Astrocyte of the cerebellum (primary cell): ENCODE measurements around the gene STAT2.
"Not testable (repeated sequence)": the region's sequence is repeated elsewhere in the genome, so short reads cannot be mapped to it uniquely, and the experiment has no call there.

ENCODE experiments used
- DNase-seq: peaks from one replicate; pipeline ENCODE4 v3.0.0-alpha.2; 2011; ENCODE audit warnings: low read depth
- H3K4me3 ChIP-seq: 2 replicates; pipeline ENCODE4 v1.5.1; 2011; ENCODE audit warnings: mild to moderate bottlenecking, low read depth, low read length, moderate library complexity
- in situ Hi-C: cut with HindIII; loops from 2 replicates; pipeline ENCODE4 v1.10.0; 2017; ENCODE audit warnings: low sequenced_read_pairs
- TF ChIP-seq, protein P1 (sequence below): IDR thresholded peaks from 2 replicates; pipeline ENCODE4 v1.5.1; 2012; ENCODE audit warnings: low read length, low read depth, moderate library complexity, mild to moderate bottlenecking; ENCODE audit errors: missing control alignments

The STAT2 gene

DNA sequence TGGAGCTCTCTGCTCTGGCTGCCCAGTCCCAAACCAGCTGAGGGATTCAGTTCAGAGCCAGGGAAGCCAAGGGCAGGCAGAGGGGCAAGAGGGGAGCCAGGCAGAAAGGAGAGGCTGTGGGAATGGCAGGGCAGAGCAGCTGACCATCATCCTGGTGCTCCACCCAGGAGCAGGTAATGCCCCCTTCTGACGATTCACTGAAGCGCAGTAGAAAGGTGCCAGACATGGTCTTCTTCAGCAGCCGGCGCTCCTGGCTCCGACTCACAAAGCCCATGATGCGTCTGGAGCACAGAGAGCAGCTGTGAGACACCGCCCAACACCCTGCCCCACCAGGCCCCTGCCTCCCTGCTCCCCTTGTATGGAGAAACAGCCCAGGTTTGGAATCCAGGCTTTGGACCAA lies 13.2 kb downstream of the STAT2 start:
- TF ChIP-seq, protein P1, sequence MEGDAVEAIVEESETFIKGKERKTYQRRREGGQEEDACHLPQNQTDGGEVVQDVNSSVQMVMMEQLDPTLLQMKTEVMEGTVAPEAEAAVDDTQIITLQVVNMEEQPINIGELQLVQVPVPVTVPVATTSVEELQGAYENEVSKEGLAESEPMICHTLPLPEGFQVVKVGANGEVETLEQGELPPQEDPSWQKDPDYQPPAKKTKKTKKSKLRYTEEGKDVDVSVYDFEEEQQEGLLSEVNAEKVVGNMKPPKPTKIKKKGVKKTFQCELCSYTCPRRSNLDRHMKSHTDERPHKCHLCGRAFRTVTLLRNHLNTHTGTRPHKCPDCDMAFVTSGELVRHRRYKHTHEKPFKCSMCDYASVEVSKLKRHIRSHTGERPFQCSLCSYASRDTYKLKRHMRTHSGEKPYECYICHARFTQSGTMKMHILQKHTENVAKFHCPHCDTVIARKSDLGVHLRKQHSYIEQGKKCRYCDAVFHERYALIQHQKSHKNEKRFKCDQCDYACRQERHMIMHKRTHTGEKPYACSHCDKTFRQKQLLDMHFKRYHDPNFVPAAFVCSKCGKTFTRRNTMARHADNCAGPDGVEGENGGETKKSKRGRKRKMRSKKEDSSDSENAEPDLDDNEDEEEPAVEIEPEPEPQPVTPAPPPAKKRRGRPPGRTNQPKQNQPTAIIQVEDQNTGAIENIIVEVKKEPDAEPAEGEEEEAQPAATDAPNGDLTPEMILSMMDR = no peak
- H3K4me3 ChIP-seq = no peak overlapping the region
- no peak for DNase-seq
- in situ Hi-C loops = no loop called here

DNA sequence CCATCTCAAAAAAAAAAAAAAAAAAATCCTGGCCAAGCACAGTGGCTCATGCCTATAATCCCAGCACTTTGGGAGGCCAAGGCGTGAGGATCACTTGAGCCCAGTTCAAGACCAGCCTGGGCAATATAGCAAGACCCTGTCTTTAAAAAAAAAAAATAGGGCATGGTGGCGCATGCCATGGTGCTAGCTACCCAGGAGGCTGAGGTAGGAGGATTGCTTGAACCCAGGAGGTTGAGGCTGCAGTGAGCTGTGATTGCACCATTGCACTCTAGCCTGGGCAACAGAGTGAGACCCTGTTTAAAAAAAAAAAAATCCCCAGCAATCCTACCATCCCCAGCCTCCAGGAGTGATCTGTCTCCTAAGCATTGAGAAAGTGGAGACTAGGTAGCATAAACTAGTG lies 17.6 kb downstream of the STAT2 start:
- DNase-seq, in situ Hi-C loops, H3K4me3 ChIP-seq: not testable (repeated sequence)

DNA sequence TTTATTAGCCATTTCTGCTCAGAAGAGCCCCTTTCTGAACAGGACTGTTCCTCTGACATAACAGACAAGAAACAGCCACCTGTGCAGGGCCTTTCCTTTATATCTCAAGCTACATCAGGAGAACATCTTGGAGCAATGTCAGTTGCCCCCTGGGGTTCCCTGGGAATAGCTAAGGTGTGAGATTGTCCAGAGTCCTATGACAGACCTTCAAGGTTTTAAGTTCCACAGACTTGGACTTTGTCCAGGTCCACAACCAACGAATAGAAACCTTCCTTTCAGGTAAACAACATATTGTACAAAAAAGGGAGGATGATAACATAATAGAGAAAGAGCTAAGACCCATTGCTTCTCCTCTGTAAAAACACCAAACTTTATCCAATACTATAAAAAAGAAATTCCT lies 18.3 kb downstream of the STAT2 start:
- TF ChIP-seq, protein P1 = no peak
- in situ Hi-C loops = no loop called here
- H3K4me3 ChIP-seq = no peak overlapping the region
- DNase-seq = no peak

DNA sequence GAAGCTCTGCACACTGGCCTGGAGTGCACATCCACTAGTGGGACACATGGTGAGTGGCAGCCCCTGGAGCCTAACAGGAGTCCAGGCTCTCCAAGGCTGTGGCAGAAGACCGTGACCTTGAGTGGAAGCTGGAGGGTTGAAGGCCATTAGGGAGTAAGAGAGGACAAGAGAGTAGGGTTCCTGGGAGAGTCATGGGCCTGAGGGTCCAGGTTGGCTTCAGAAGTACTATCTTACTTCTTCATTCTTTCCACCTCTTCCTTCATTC lies 20.8 kb downstream of the STAT2 start:
- H3K4me3 ChIP-seq = no peak overlapping the region
- no peak for DNase-seq
- TF ChIP-seq, protein P1 = no peak
- in situ Hi-C loops = no loop called here

DNA sequence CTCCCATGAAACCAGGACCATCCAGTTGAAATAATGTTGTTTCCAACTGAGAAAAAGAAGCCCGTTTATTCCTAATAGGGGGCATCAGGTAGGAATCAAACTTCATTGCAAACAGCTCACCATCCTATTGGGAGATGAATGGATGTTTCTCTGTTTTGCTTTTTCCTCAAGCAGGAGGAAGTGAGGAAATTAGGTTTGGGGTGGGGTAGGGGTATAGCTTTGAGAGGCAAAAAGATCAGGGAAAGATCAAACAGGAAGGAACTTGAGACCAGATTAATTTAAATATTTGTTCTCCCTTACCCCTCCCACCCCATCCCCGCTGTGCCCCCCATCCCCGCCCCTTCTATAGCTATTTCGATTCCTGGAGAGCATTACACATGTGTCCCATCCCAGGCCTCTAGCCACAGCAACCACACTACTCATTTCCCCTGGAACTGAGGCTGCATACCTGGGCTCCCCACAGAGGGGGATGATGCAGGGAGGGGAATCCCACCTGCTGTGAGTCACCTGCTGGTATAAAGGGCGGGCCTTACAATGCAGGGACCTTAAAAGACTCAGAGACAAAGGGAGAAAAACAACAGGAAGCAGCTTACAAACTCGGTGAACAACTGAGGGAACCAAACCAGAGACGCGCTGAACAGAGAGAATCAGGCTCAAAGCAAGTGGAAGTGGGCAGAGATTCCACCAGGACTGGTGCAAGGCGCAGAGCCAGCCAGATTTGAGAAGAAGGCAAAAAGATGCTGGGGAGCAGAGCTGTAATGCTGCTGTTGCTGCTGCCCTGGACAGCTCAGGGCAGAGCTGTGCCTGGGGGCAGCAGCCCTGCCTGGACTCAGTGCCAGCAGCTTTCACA lies 21.4 kb downstream of the STAT2 start, which contains the start of gene IL23A:
TSS of gene IL23A (plus strand) at position 577 of the 850 bp plus-strand sequence. CDS start at position 738, 161 bp downstream.
- no peak within 1 kb of the TSS for H3K4me3 ChIP-seq
- TF ChIP-seq, protein P1 = no peak
- peak; percentile 18 for DNase-seq
- in situ Hi-C loops = no loop called here

DNA sequence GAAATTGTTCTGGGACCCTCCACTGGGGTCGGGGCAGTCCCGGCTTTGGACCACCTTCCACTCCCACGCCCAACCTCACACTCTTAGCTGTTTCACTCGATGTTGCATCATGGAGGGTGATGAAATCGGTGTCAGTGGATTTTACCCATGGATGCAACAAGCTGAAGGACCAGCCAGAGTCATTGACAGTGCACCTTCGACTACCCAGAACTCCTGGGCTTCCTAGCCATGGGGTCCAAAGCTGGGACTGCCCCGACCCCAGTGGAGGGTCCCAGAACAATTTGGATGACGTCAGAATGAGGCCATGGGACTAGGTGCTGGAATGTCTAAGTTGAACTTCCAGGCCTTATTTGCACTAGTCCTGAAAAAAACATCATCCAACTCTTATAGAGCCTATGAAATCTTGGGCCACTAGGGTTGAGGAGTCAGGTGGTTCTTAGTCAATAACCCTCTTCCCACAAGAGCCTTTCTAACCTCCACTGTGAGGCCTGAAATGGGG lies 22.1 kb downstream of the STAT2 start:
- TF ChIP-seq, protein P1 = no peak
- in situ Hi-C loops = no loop called here
- DNase-seq = no peak
- no peak overlapping the region for H3K4me3 ChIP-seq

DNA sequence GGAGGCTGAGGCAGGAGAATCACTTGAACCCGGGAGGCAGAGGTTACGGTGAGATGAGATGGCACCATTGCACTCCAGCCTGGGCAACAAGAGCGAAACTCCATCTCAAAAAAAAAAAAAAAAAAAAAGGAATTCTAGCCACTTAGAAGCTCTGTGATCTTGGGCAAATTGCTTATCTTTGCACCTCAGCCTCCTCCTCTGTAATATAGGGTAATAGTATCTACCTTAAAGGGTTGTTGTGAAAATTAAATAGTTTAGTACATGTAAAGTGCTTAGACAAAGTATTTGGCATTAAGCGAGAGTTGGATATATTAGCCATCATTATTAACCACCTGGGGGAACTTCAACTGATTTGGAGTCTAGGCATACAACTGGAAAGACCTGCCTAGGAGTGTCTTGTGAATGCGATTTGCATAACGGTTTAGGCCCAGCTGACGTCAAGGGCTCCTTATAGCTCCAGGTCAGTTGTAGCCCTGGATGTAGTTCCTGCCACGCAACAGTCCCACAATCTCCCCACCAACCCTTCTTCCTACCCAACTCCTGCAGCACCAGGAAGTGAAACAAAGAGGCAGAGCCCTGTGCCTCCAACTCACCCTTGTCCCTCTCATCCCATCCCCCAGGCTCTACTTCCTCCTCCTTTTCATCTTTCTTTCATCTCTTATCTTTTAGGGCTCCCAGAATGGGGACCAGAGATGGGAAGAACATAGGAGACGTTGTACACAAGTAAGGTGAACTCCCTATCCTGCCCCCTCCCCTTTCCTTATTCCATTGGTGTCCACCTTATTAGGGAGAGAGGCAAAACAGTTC lies 23.3 kb downstream of the STAT2 start:
- no peak for DNase-seq
- no peak overlapping the region for H3K4me3 ChIP-seq
- TF ChIP-seq, protein P1 = no peak
- in situ Hi-C loops = no loop called here

DNA sequence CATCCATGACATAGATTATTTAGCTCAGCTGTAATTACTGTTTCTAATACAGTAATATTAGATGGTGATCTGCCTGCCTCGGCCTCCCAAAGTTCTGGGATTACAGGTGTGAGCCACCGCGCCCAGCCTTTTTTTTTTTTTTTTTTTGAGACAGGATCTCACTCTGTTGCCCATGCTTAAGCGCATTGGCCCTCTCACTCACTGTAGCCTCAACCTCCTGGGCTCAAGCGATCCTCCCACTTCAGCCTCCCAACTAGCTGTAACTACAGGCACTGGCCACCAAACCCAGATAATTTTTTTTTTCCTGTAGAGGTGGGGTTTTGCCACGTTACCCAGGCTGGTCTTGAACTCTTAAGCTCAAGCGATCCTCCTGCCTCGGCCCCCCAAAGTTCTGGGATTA lies 24.4 kb downstream of the STAT2 start:
- in situ Hi-C loops, H3K4me3 ChIP-seq, DNase-seq: not testable (repeated sequence)
